BLaER1 treated with 17β-estradiol and CSF1 and Interleukin-3, amounts not matched to agents 10 nM and 100 nM (cell line): ENCODE data around the gene NOVA2.

Source experiments
- H3K27ac ChIP-seq, 11 experiments: shearing (Covaris generic); formaldehyde crosslinking; 2 replicates each; pipeline ENCODE4 v1.8.1; 2022
- H3K27me3 ChIP-seq, 11 experiments: shearing (Covaris generic); formaldehyde crosslinking; 2 replicates each; pipeline ENCODE4 v1.8.1; 2022
- H3K36me3 ChIP-seq, 11 experiments: shearing (Covaris generic); formaldehyde crosslinking; 2 replicates each; pipeline ENCODE4 v1.8.1; 2022
- H3K4me1 ChIP-seq, 10 experiments: shearing (Covaris generic); formaldehyde crosslinking; 2 replicates each; pipeline ENCODE4 v1.8.1; 2022
- H3K4me2 ChIP-seq, 11 experiments: shearing (Covaris generic); formaldehyde crosslinking; 2 replicates each; pipeline ENCODE4 v1.8.1; 2022
- H3K4me3 ChIP-seq, 10 experiments: shearing (Covaris generic); formaldehyde crosslinking; 2 replicates each; pipeline ENCODE4 v1.8.1; 2022
- H3K9ac ChIP-seq, 11 experiments: shearing (Covaris generic); formaldehyde crosslinking; 2 replicates each; pipeline ENCODE4 v1.8.1; 2022
- H3K9me3 ChIP-seq, 11 experiments: shearing (Covaris generic); formaldehyde crosslinking; replicated peaks in 1 of 11; 2 replicates each; pipeline ENCODE4 v1.8.1; 2022
- H4K20me1 ChIP-seq, 11 experiments: shearing (Covaris generic); formaldehyde crosslinking; 2 replicates each; pipeline ENCODE4 v1.8.1; 2022
- Cebpa-rat ChIP-seq, 11 experiments: shearing (Covaris generic); IDR thresholded peaks; 2 replicates each; pipeline ENCODE4 v1.8.1; 2022

The NOVA2 gene

DNA sequence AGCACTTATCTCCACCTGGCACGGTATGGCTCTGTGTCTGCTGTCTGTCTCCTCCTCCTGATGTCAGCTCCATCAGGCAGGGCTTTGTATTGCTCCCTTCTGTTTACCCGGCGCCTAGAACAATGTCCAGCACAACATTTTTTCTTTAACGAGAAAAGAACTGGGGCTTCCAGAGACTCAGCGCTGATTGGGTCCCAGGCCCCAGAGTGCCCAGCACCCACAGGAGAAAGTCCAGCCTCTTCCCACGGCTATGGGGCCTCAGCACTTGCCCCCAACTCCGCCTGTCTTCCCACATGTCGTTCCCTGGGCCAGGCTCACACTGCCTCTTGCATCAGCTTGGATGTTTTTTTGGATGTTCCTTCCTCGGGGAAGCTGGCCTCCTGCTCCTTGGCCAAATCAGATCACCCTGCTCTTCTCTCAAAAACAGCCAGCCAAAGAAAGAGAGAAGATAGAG is 78.1 kb downstream of the NOVA2 start:
- Histone ChIP-seq H3K27ac (no peak overlapping the region), H4K20me1 (peaks cover 8 to 90% (median 63%) of the 10 kb centered on the region in 11 experiments; a peak in 19 of 22 replicates), H3K9ac (0 out of 22 replicates have a peak overlapping the region, but pooled peaks of 2 of the 11 experiments have one; percentile 13), H3K4me1 (peaks cover 3 to 51% (median 27%) of the 10 kb centered on the region in 10 experiments), H3K36me3 (peaks cover 43 to 84% (median 72%) of the 10 kb centered on the region in 11 experiments), H3K27me3 (no peaks in the 10 kb centered on the region), H3K4me2 (no peak overlapping the region), H3K9me3 (no peaks in the 10 kb centered on the region), H3K4me3 (no peak overlapping the region)
- TF ChIP-seq Cebpa-rat (IDR thresholded peaks at IDR 0.05), result no peak

DNA sequence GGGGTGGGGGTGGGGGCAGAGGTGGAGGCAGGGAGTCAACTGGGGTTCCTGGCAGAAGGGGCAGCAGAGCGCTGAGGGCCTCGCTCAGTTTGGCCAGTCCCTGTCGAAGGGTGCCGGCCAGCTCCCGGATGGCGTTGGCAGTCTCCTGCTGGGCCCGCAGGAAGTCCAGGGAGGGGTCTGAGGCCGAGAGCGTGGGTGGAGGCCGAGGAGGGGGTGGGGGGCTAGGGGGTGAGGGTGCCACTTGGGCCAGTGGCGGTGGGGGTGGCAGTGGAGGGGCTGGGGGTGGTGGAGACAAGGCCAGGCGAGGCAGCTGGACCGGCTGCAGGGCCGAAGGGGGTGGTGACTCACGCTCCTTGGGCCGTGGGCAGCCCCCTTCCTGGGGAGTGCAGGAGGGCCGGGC is 82.8 kb downstream of the NOVA2 start:
- TF ChIP-seq Cebpa-rat (IDR thresholded peaks at IDR 0.05), result no peak
- H3K36me3 ChIP-seq, result peaks cover 15 to 59% (median 39%) of the 10 kb centered on the region in 11 experiments
- no peak overlapping the region for H3K27ac ChIP-seq
- no peaks in the 10 kb centered on the region for H3K27me3 ChIP-seq
- peaks cover 0 to 43% (median 22%) of the 10 kb centered on the region in 11 experiments; a peak in 14 of 22 replicates for H4K20me1 ChIP-seq
- H3K9ac ChIP-seq, result no peak overlapping the region
- H3K4me3 ChIP-seq, result no peak overlapping the region
- H3K4me1 ChIP-seq, result peaks cover 5 to 27% (median 14%) of the 10 kb centered on the region in 10 experiments; a peak in 19 of 20 replicates
- no peaks in the 10 kb centered on the region for H3K9me3 ChIP-seq
- no peak overlapping the region for H3K4me2 ChIP-seq

DNA sequence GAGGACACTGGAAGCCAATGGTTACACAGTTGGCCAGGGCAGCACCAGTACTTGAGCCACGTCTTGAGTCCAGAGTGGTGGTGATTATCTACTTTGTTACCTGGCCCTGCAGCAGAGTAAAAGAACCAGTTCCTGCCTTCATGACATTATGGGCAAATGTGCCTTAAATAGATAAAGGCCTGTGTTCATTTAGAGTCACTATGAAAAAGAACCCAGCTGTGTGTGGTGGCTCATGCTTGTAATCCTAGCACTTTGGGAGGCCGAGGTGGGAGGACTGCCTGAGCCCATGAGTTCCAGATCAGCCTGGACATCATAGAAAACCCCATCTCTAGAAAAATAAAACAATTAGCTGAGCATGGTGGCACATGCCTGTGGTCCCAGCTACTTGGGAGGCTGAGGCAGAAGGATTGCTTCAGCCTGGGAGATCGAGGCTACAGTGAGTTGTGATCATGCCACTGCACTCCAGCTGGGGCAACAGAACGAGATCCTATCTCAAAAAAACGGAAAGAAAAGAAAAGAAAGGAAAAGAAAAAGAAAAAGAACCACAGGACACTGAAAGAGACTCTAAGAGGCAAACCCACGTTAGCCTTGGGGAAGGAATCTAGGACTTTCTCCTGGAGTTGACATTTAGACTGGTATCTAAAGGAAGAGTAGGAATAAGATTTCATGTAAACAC is 84.3 kb downstream of the NOVA2 start:
- no peak overlapping the region for H3K9ac ChIP-seq
- no peak overlapping the region for H3K4me2 ChIP-seq
- no peaks in the 10 kb centered on the region for H3K9me3 ChIP-seq
- H3K27me3 ChIP-seq, result no peaks in the 10 kb centered on the region
- H3K27ac ChIP-seq, result no peak overlapping the region
- H4K20me1 ChIP-seq, result peaks cover 12 to 41% (median 20%) of the 10 kb centered on the region in 11 experiments; a peak in 20 of 22 replicates
- H3K36me3 ChIP-seq, result peaks cover 2 to 49% (median 27%) of the 10 kb centered on the region in 11 experiments; a peak in 20 of 22 replicates
- H3K4me1 ChIP-seq, result peaks cover 17 to 37% (median 25%) of the 10 kb centered on the region in 10 experiments
- no peak overlapping the region for H3K4me3 ChIP-seq
- no peak for TF ChIP-seq Cebpa-rat (IDR thresholded peaks at IDR 0.05)

DNA sequence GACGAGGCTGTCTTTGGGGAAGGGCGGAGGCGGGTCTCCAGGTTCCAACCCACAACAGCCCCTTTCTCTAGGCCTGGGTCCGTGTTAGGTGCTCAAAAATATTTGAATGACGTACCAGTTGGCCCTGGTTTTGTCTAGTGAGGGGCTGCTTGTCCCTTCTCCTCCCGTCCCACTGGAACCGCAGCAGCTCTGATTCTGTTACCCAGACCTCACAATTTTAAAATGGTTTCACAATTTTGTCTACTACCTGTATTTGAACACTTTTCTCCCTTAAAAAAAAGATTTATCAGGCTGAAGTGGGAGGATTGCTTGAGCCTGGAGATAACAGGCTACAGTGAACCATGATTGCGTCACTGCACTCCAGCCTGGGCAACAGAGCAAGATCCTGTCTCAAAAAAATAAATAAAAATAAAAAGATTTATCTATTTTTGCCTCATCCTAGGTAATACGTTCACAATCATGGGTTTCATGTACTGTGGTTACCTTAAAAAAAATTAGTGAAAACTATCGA is 86.4 kb downstream of the NOVA2 start:
- Histone ChIP-seq H3K9ac (peak overlapping the region; percentile 81 to 95 (median 88)), H4K20me1 (peaks cover 26 to 43% (median 33%) of the 10 kb centered on the region in 11 experiments; a peak in 20 of 22 replicates), H3K4me3 (peak overlapping the region; percentile 69 to 87 (median 78)), H3K36me3 (peaks cover 0 to 45% (median 26%) of the 10 kb centered on the region in 11 experiments; a peak in 17 of 22 replicates), H3K27ac (peak overlapping the region; percentile 75 to 92 (median 89)), H3K27me3 (no peaks in the 10 kb centered on the region), H3K4me1 (peaks cover 35 to 42% (median 39%) of the 10 kb centered on the region in 10 experiments), H3K4me2 (peak overlapping the region; percentile 90 to 100 (median 98)), H3K9me3 (no peaks in the 10 kb centered on the region)
- peak in 7 of 11 experiments; percentile 17 to 68 (median 38); a peak in 6 of 22 replicates for TF ChIP-seq Cebpa-rat (IDR thresholded peaks at IDR 0.05)

DNA sequence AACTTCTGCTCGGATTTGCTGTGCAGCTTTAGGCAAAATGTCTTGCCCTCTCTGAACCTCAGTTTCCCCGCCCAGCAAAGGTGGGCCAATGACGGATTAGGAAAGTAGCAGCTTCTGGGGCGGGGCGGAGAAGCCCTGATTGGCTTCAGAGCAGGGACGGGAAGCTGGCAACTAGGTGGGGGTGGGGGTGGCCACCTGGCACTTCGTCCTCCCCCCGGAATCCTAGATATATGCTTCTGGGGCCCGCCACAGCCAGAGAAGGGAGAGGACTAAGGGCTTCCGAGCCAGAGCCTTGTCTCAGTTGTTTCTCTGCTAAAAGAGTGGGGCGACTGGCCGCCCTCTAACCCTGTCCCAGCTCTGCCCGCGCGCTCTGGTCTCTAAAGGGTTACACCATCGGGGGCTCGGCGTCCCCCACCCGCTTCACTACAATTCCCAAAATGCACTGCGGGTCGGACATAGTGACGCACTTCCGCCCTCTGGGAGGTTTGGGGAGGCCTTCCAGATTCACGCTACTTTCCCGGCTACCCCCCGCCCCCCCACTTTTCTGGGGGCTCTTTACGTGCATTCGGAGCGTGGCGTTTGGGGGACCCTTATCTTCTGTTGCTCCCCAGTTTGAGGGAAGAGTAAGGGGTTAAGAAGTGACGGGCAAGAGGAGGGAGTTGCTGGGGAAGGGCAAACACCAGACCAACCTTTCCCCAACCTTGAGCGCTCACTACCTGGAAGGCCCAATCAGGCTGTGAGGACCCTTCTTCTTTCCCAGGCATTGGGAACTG is 87.1 kb downstream of the NOVA2 start:
- no peak for TF ChIP-seq Cebpa-rat (IDR thresholded peaks at IDR 0.05)
- Histone ChIP-seq H3K9me3 (no peaks in the 10 kb centered on the region), H3K9ac (peak overlapping the region; percentile 81 to 95 (median 88)), H3K27ac (peak overlapping the region; percentile 75 to 92 (median 89)), H3K4me3 (peak overlapping the region; percentile 69 to 87 (median 78)), H3K4me2 (peak overlapping the region; percentile 90 to 100 (median 98)), H3K4me1 (peaks cover 35 to 48% (median 45%) of the 10 kb centered on the region in 10 experiments), H3K36me3 (peaks cover 0 to 38% (median 23%) of the 10 kb centered on the region in 11 experiments; a peak in 17 of 22 replicates), H4K20me1 (peaks cover 26 to 43% (median 36%) of the 10 kb centered on the region in 11 experiments; a peak in 20 of 22 replicates), H3K27me3 (no peaks in the 10 kb centered on the region)

DNA sequence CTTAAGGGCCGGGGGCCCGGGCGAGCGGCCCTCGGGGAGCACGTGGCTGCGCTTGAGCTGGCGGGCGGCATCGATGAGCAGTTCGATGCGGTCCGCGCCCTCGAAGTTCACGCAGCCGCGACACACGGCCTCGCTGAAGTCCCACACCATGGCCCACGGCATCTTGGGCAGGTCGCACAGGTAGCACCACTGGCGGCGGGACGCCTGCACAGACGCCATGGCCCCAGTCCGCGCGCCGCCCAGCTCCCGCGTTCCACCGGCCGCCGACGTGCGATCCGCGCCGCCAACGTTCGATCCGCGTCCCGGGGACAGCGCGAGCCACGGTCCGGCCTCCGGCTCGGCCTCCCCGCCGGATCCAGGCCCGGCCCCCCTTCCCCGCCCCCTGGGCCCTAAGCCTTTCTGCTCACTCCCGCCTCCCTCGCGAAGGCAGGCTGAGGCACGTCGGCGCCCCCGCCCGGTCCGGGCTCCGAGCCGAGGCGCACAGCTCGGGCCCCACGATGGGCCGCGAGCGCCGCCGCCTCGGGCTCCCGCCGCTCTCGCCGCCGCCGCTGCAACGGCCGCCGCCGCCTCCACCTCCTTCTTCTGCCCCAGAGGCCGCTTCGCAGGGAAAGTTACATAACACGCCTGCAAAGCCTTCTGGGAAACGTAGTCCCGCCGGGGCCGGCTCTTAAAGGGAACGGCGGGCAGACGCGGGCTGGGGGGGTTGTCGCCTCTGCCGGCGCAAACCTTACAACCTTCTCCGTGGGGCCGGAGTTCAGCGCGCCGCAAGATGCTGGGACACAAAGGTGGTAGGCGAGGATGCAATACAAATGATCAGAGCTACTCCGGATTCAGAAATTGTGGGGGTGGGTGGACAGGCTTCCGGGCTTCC is 87.9 kb downstream of the NOVA2 start, which contains the start of gene IRF2BP1:
Gene IRF2BP1, minus strand, starts transcription at position 586 of the 871 bp plus-strand sequence. Its CDS starts 367 bp downstream, at position 219.
- Histone ChIP-seq H3K4me2 (peak within 1 kb of the TSS; percentile 90 to 100 (median 98)), H3K4me3 (peak within 1 kb of the TSS; percentile 69 to 87 (median 78)), H3K9me3 (no peaks in the 10 kb centered on the region), H3K27ac (peak within 1 kb of the TSS; percentile 75 to 92 (median 89)), H3K9ac (peak within 1 kb of the TSS; percentile 81 to 95 (median 88)), H4K20me1 (peaks cover 26 to 47% (median 36%) of the 10 kb centered on the region in 11 experiments; a peak in 20 of 22 replicates), H3K4me1 (peaks cover 35 to 50% (median 46%) of the 10 kb centered on the region in 10 experiments), H3K27me3 (no peaks in the 10 kb centered on the region), H3K36me3 (peaks cover 0 to 32% (median 20%) of the 10 kb centered on the region in 11 experiments; a peak in 16 of 22 replicates)
- peak in 7 of 11 experiments; percentile 8 to 44 (median 22); a peak in 5 of 22 replicates for TF ChIP-seq Cebpa-rat (IDR thresholded peaks at IDR 0.05)

DNA sequence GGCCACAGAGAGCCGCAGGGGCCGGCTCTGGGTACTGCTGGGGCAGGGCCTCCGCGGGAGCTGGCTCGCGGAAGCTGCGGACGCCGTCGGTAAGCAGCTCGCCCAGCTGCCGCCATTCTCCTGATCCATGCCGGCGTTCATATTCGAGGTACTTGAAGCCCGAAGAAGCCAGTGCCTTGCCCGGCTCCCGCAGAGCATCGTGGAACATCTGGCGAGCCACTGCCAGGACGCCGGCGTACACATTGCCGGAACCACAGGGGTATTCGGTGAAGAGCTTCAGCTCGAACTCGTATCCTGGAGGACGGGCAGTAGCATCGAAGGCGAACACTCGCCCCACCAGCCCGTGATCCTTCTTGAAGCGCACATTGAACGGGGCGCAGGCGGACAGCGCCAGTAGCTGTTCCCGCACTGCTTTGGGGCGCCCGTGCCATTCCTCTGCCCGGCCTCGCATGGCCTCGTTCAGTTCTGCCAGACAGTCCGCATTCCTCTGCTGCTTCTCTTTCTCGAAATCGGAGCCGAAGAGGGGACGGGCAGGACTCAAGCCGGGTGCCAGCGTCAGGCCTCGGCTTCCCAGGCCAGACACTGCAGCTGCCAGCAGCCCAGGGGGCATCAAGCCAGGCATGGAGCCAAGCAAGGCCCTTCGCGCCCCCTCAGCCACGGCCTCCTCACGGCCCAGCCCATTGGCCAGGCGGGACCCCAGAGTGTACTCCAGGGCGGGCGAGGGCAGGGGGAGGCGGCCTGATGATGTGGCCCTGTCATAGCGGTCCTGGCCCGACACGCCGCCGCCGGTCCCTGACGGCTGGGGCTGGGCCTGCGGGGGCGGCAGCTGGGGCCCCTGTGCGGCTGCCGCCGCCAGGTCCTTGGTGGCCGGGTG is 88.7 kb downstream of the NOVA2 start:
- Histone ChIP-seq H4K20me1 (peaks cover 26 to 47% (median 36%) of the 10 kb centered on the region in 11 experiments; a peak in 20 of 22 replicates), H3K27me3 (no peaks in the 10 kb centered on the region), H3K27ac (peak overlapping the region; percentile 75 to 92 (median 89); a peak in 21 of 22 replicates), H3K9ac (peak overlapping the region; percentile 81 to 95 (median 88)), H3K36me3 (peaks cover 0 to 26% (median 15%) of the 10 kb centered on the region in 11 experiments; a peak in 16 of 22 replicates), H3K9me3 (no peaks in the 10 kb centered on the region), H3K4me1 (peaks cover 35 to 53% (median 47%) of the 10 kb centered on the region in 10 experiments), H3K4me3 (peak overlapping the region; percentile 69 to 87 (median 78)), H3K4me2 (peak overlapping the region; percentile 90 to 100 (median 98))
- no peak for TF ChIP-seq Cebpa-rat (IDR thresholded peaks at IDR 0.05)
